GM19324 (cell line): ENCODE measurements around the gene ATG10.
"Not testable (repeated sequence)": the region's sequence is repeated elsewhere in the genome, so short reads cannot be mapped to it uniquely, and the experiment has no call there.

Experiments
- ATAC-seq: cut with Tn5 transposase; IDR thresholded peaks from one replicate; pipeline ENCODE4 v1.9.1; 2021; ENCODE audit warnings: mild to moderate bottlenecking, moderate library complexity; ENCODE audit not compliant: unreplicated experiment, low FRiP score

ATG10 gene

GRCh38 chr5:82107267-82107666, 135.4 kb downstream of the ATG10 start:
- ATAC-seq, result no peak

- no peak for ATAC-seq
These were observed 137.2 kb downstream of the ATG10 start for GRCh38 chr5:82109013-82109412.

GRCh38 chr5:82109915-82110314, 138.1 kb downstream of the ATG10 start:
- ATAC-seq, result not testable (repeated sequence)

GRCh38 chr5:82111191-82111590, 139.4 kb downstream of the ATG10 start:
- ATAC-seq, result no peak

- ATAC-seq, result no peak
These were observed 144.0 kb downstream of the ATG10 start for GRCh38 chr5:82115858-82116257.

- ATAC-seq, result no peak
These were observed 148.1 kb downstream of the ATG10 start for GRCh38 chr5:82119889-82120288.

GRCh38 chr5:82129723-82130285, 158.0 kb downstream of the ATG10 start:
- no peak for ATAC-seq

GRCh38 chr5:82130602-82131001, 158.8 kb downstream of the ATG10 start:
- ATAC-seq, result no peak

GRCh38 chr5:82137205-82137604, 165.4 kb downstream of the ATG10 start:
- ATAC-seq, result no peak

GRCh38 chr5:82139837-82140236, 168.0 kb downstream of the ATG10 start:
- ATAC-seq, result not testable (repeated sequence)

- no peak for ATAC-seq
These were observed 170.5 kb downstream of the ATG10 start for GRCh38 chr5:82142217-82142841.

- no peak for ATAC-seq
These were observed 171.2 kb downstream of the ATG10 start for GRCh38 chr5:82142928-82143577.

GRCh38 chr5:82147860-82148573, 176.2 kb downstream of the ATG10 start:
- ATAC-seq, result no peak

GRCh38 chr5:82149434-82149833, 177.6 kb downstream of the ATG10 start:
- ATAC-seq, result no peak

- ATAC-seq, result no peak
These were observed 178.7 kb downstream of the ATG10 start for GRCh38 chr5:82150559-82150958.

GRCh38 chr5:82151204-82151603, 179.4 kb downstream of the ATG10 start:
- no peak for ATAC-seq

- no peak for ATAC-seq
These were observed 179.8 kb downstream of the ATG10 start for GRCh38 chr5:82151662-82152061.

GRCh38 chr5:82152978-82153481, 181.2 kb downstream of the ATG10 start:
- no peak for ATAC-seq

- ATAC-seq, result no peak
These were observed 183.0 kb downstream of the ATG10 start for GRCh38 chr5:82154776-82155175.

GRCh38 chr5:82155305-82155704, 183.5 kb downstream of the ATG10 start:
- ATAC-seq, result no peak

- no peak for ATAC-seq
These were observed 185.1 kb downstream of the ATG10 start for GRCh38 chr5:82156874-82157273.
